Astrocyte of the cerebellum (primary cell): ENCODE data around the gene SPNS1.
"Not testable (repeated sequence)": the region's sequence is repeated elsewhere in the genome, so short reads cannot be mapped to it uniquely, and the experiment has no call there.

ENCODE experiments used
- DNase-seq: peaks from one replicate; pipeline ENCODE4 v3.0.0-alpha.2; 2011; ENCODE audit warnings: low read depth
- H3K4me3 ChIP-seq: 2 replicates; pipeline ENCODE4 v1.5.1; 2011; ENCODE audit warnings: mild to moderate bottlenecking, low read depth, low read length, moderate library complexity
- in situ Hi-C: cut with HindIII; loops from 2 replicates; pipeline ENCODE4 v1.10.0; 2017; ENCODE audit warnings: low sequenced_read_pairs
- TF ChIP-seq, protein P1 (sequence below): IDR thresholded peaks from 2 replicates; pipeline ENCODE4 v1.5.1; 2012; ENCODE audit warnings: low read length, low read depth, moderate library complexity, mild to moderate bottlenecking; ENCODE audit errors: missing control alignments

Gene SPNS1

GRCh38 chr16:28958216-28958615, 16.4 kb upstream of the SPNS1 start:
- in situ Hi-C loops = no loop called here
- TF ChIP-seq, protein P1, sequence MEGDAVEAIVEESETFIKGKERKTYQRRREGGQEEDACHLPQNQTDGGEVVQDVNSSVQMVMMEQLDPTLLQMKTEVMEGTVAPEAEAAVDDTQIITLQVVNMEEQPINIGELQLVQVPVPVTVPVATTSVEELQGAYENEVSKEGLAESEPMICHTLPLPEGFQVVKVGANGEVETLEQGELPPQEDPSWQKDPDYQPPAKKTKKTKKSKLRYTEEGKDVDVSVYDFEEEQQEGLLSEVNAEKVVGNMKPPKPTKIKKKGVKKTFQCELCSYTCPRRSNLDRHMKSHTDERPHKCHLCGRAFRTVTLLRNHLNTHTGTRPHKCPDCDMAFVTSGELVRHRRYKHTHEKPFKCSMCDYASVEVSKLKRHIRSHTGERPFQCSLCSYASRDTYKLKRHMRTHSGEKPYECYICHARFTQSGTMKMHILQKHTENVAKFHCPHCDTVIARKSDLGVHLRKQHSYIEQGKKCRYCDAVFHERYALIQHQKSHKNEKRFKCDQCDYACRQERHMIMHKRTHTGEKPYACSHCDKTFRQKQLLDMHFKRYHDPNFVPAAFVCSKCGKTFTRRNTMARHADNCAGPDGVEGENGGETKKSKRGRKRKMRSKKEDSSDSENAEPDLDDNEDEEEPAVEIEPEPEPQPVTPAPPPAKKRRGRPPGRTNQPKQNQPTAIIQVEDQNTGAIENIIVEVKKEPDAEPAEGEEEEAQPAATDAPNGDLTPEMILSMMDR = no peak

DNA sequence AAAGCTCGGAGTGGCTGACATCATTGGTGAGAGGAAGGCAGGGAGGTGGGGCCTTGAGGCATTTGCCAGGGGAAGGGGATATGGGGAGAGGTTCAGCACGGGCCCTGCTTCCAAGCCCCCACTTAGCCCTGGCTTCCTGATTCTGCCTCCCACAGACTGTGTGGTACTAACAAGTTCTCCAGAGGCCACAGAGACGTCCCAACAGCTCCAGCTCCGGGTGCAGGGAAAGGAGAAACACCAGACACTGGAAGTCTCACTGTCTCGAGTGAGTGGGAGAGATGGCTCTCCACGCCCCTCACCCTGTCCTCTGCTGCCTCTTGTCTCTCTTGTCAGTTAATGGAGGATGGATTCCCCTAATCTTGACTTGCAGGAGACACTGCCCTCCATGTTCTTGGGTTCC, 15.7 kb upstream of the SPNS1 start:
- H3K4me3 ChIP-seq = no peak overlapping the region
- TF ChIP-seq, protein P1 = no peak
- DNase-seq = no peak
- in situ Hi-C loops = no loop called here

More at GRCh38 chr16:28958216-28958615, 16.4 kb upstream of the SPNS1 start:
- DNase-seq = no peak
- H3K4me3 ChIP-seq = no peak overlapping the region

DNA sequence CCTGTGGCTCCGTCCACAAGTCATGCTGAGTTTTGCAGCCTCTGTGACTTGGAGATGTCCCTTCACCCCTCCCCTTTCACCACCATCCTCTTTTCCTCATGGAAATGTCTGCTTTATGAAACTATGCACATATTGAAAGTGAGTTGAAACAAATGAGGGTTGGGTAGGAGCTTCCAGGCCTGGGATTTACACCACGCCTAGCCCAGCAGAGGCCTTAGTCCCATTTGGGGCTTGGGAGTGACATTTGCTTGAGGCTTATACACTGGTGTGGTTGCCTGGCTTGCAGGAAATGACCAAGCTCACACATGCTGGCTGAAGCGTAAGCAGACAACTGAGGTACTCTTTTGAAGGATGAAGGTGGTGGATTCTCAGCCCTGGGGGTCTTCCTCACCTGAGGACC, 10.5 kb upstream of the SPNS1 start:
- no peak overlapping the region for H3K4me3 ChIP-seq
- DNase-seq = no peak
- TF ChIP-seq, protein P1 = no peak
- in situ Hi-C loops = loop anchor here (5.0 kb wide), 1 partner anchor 92 kb away; no protein-coding TSS in a partner anchor

DNA sequence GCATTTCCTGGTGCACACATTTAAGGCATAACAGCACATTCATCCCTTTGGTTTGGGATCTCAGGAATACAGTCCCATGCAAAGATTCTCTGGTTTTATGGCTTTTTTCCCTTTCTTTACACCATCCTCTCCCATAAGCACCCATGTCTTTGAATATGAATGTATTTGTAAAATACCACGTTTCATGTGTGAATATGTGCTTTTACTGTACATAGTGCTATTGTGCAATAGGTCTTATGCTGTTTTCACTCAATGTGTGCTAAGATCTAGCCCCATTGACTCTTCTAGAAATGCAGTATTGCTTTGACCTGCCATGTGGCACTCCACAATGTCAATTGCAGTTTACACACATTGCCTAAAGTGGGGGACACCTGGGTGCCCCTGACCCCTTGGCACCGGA, 10.1 kb upstream of the SPNS1 start:
- no peak for DNase-seq
- TF ChIP-seq, protein P1 = no peak
- in situ Hi-C loops = loop anchor here (5.0 kb wide), 1 partner anchor 92 kb away; no protein-coding TSS in a partner anchor
- no peak overlapping the region for H3K4me3 ChIP-seq

GRCh38 chr16:28967156-28967555, 7.4 kb upstream of the SPNS1 start:
- in situ Hi-C loops = no loop called here
- no peak overlapping the region for H3K4me3 ChIP-seq
- no peak for DNase-seq
- TF ChIP-seq, protein P1 = no peak

- H3K4me3 ChIP-seq, in situ Hi-C loops, DNase-seq: not testable (repeated sequence)
These were observed 4.9 kb upstream of the SPNS1 start for GRCh38 chr16:28969696-28970095.

- DNase-seq = peak; percentile 55
- in situ Hi-C loops = no loop called here
These were observed 556 bp upstream of the SPNS1 start for GRCh38 chr16:28974007-28974436.

More at GRCh38 chr16:28974007-28974436, 556 bp upstream of the SPNS1 start:
- TF ChIP-seq, protein P1 = peak; percentile 90
- peak overlapping the region; percentile 98 for H3K4me3 ChIP-seq
